ENCODE data around the gene NPHS1.

- TF ChIP-seq CTCF (IDR thresholded peaks at IDR 0.05) (no peak), REST (IDR thresholded peaks at IDR 0.05; ENCODE audit: insufficient read depth in 1 of 2, low read depth in 2 of 2, low read length in 1 of 2) (no peak), POLR2AphosphoS5 (IDR thresholded peaks at IDR 0.05; ENCODE audit: low read depth, low read length) (no peak)
Measured at GRCh38 chr19:35871611-35872010, 19.3 kb upstream of the NPHS1 start.
